C4-2B (cell line): Measurements from ENCODE around the gene UGT1A7.
"Not testable (repeated sequence)": the region's sequence is repeated elsewhere in the genome, so short reads cannot be mapped to it uniquely, and the experiment has no call there.

Experiments used
- H3K27ac ChIP-seq: fragments of 450-650 bp; 2 replicates; pipeline ENCODE4 v1.5.1; 2017
- CTCF ChIP-seq: fragments of 450-650 bp; conservative IDR thresholded peaks from 2 replicates; pipeline ENCODE4 v1.5.1; 2017; ENCODE audit warnings: mild to moderate bottlenecking
- ZFX ChIP-seq: fragments of 450-650 bp; IDR thresholded peaks from 2 replicates; pipeline ENCODE4 v1.6.1; 2017

UGT1A7 gene

GRCh38 chr2:233745073-233745755, 63.5 kb downstream of the UGT1A7 start:
- no peak overlapping the region for H3K27ac ChIP-seq
- TF ChIP-seq ZFX (no peak), CTCF (no peak)

GRCh38 chr2:233745838-233746237, 64.1 kb downstream of the UGT1A7 start:
- H3K27ac ChIP-seq, result not testable (repeated sequence)

DNA sequence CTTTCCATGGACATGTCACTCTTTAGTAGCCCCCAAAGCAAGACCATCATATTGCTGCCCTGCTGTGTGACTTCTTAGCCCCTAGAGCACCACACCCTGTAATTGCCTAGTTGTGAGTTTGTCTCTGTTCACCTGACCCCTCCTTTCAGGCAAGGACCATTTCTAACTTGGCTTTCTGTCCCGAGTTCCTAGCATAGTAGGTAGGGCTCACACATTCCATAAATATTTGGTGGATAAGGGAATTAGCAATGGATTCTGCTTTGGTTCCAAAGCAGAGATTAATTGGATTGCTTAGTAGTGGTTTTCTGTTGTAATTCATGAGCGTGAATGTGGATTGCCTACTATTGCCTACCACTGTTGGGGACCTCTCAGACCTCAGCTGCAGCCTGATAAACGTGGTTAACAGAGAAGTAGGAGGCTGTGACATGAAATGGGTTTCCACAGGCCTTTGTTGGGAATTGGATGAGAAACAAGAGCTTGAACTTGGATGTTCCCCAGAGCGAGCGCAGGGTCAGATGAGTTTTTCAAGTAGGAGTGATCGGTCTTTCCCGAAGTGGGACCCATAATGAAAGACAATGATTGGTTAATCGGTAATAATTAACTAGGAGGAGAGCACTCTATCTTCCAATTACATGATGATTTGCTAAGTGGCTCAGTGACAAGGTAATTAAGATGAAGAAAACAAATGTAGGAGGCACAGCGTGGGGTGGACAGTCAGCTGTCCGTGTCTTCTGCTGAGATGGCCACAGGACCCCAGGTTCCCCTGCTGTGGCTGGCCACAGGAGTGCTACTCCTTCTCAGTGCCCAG, 65.0 kb downstream of the UGT1A7 start:
- H3K27ac ChIP-seq, result no peak overlapping the region
- TF ChIP-seq ZFX, result no peak
- TF ChIP-seq CTCF, result no peak

DNA sequence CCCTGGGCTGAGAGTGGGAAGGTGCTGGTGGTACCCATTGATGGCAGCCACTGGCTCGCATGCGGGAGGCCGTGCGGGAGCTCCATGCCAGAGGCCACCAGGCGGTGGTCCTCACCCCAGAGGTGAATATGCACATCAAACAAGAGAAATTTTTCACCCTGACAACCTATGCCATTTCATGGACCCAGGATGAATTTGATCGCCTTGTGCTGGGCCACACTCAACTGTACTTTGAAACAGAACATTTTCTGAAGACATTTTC, 65.5 kb downstream of the UGT1A7 start:
- TF ChIP-seq ZFX, result no peak
- TF ChIP-seq CTCF, result no peak
- H3K27ac ChIP-seq, result no peak overlapping the region

GRCh38 chr2:233750689-233751088, 69.0 kb downstream of the UGT1A7 start:
- H3K27ac ChIP-seq, result not testable (repeated sequence)

DNA sequence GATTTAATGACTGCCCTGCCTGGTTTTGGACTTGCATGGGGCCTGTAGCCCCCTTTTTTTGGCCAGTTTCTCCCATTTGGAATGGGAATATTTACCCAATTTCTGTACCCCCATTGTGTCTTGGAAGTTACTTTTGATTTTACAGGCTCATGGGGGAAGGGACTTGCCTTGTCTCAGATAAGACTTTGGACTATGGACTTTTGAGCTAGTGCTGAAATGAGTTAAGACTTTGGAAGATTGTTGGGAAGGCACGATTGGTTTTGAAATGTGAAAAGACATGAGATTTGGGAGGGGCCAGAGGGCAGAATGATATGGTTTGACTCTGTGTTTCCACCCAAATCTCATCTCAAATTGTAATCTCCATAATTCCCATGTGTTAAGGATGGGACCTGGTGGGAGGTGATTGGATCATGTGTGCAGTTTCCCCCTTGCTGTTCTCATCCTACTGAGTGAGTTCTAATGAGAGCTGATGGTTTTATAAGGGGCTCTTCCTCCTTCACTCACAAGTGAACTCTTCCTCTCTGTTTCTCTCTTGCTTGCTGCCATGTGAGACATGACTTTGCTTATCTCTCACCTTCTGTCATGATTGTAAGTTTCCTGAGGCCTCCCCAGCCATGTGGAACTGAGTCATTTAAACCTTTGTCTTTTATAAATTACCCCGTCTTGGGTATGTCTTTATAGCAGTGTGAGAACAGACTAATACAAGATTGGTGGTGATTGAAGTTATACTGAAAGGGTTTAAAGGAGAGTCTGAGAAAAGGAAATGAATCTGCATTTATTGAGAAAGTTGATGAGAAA, 69.7 kb downstream of the UGT1A7 start:
- H3K27ac ChIP-seq, result not testable (repeated sequence)

GRCh38 chr2:233754872-233755611, 73.3 kb downstream of the UGT1A7 start:
- TF ChIP-seq CTCF (no peak), ZFX (no peak)
- H3K27ac ChIP-seq, result no peak overlapping the region

DNA sequence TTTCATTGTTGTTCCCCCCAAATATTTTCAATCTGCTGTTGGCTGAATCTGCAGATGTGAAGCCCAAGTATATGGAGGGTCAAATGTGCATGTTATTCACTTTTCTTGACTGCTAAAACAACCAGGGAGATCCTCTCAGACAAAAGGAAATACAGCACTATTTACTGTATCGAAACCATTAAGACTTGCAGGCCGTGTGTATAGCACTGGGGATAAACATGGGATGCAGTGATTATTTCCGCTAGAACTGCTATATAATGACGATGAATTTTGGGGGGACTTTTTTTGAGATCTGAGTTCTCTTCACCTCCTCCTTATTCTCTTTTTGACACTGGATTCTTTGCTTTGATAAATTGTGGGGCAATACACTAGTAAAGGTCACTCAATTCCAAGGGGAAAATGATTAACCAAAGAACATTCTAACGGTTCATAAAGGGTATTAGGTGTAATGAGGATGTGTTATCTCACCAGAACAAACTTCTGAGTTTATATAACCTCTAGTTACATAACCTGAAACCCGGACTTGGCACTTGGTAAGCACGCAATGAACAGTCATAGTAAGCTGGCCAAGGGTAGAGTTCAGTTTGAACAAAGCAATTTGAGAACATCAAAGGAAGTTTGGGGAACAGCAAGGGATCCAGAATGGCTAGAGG, 74.9 kb downstream of the UGT1A7 start:
- TF ChIP-seq CTCF (no peak), ZFX (no peak)
- H3K27ac ChIP-seq, result no peak overlapping the region
